Measurements from ENCODE around the gene CNDP2.

The CNDP2 gene

GRCh38 chr18:74571895-74572680 is 75.9 kb downstream of the CNDP2 start:
- DNase-seq (ENCODE audit: low read depth) = no peak

GRCh38 chr18:74573053-74573452 is 76.9 kb downstream of the CNDP2 start:
- DNase-seq (ENCODE audit: low read depth) = no peak

Data from fibroblast of the conjunctiva (primary cell).